HG03354 (cell line): ENCODE results near the gene CGB1.
"Not testable (repeated sequence)": the region's sequence is repeated elsewhere in the genome, so short reads cannot be mapped to it uniquely, and the experiment has no call there.

Source experiments
- ATAC-seq: cut with Tn5 transposase; IDR thresholded peaks from one replicate; pipeline ENCODE4 v1.9.1; 2021; ENCODE audit warnings: mild to moderate bottlenecking; ENCODE audit not compliant: unreplicated experiment, poor library complexity, severe bottlenecking

Gene CGB1

DNA sequence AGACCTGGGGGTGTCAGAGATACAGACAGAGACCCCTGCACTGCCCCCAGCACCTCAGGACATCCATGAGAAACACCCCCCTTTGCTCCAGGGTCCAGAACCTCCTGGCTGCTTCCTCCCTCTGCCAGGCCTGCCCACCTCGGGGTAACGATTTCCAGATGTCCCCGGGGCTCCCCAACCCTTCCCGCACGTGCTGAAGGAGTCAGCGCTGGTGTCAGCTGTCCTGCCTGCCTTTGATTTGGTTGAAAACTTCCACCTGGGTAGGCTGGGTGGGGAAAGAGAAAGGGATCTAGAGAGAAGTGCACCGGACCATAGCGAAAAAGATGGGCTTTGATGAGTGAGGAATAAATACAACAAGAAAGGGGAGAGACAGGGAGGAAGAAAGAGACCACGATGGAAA, 22.4 kb upstream of the CGB1 start:
- ATAC-seq = no peak

DNA sequence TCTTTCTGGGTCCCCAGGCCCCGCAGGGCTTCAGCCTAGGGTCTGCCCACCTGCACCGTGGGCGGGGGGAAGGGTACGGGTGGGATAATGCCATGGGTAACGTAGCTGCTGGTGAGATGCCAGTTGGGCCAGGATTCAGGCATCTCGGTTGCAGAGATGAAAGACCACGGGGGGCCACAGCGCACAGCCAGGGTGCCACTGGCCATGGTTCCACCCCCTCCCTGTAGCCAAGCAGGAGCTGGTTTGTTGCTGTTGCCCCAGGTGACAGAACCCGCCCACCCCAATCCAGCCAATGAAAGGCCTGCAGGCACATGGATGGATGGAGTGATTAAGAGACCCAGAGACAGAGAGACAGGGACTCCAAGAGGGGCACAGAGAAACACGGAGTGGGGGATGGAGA, 21.9 kb upstream of the CGB1 start:
- ATAC-seq = no peak

DNA sequence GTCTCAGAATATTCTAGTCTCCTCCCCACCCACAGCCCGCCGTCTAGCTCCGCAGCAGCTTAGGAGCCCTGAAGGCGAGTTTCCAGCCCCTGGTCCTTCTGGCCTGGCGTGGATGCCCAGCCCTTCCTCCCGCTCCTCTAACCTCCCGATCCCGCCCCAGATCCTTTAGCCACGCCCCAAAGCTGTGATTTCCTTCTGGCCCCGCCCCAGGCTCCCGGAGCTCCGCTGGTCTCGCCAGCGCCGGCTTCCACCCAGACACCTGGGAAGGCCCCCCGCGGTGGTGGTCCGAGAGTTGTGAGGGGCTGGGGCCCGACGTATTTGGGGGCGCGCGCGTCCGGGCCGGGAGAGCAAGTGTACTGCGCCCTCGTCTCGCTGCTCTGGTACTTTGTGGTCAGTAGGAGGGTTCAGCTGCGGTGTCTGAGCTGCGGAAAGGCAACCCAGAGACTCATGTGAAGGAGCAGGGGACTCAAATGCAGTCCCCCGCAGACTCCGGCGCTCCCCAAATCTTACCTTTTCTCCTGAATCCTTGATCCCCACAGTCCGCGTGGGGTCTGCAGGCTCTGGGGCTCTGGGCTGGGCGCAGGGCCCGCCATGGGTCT, 21.0 kb upstream of the CGB1 start, which contains the start of gene CGB7:
Gene CGB7, minus strand, starts transcription at position 114 of the 599 bp plus-strand sequence. CDS start 2,374 bp downstream, outside the sequence.
- no peak for ATAC-seq

DNA sequence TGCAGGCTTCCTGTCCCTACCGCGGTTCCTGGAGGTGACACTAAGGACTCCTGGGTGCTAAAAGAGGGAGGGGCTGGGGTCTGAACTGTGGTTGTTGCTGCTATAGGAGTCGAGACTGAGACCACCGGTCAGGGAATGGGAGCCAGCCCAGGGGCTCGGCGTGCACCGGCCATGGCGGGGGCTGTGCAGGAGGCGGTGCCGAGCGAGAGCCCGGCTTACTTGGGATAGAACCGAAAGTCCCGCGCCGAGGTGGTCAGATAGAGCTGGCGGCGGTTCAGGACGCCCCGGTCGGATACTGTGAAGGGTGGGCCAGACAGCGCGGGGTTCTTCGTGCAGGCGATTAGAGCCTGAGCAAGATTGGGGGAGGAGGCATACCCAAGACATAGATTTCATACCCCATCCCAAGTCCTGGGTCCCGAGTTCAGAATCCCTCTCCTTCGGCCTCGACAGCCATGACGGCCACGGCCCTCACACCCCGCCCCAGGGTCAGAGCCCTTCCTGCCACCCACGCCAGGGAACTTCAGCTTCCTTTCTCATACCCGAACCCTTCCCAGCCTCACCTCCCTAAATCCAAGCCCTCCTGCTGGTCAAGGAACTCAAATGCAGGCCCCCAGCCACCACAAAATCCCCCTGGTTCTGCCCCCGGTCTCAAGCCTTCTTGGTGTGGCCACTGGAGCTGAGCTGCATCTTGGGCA, 20.4 kb upstream of the CGB1 start:
- ATAC-seq = not testable (repeated sequence)

DNA sequence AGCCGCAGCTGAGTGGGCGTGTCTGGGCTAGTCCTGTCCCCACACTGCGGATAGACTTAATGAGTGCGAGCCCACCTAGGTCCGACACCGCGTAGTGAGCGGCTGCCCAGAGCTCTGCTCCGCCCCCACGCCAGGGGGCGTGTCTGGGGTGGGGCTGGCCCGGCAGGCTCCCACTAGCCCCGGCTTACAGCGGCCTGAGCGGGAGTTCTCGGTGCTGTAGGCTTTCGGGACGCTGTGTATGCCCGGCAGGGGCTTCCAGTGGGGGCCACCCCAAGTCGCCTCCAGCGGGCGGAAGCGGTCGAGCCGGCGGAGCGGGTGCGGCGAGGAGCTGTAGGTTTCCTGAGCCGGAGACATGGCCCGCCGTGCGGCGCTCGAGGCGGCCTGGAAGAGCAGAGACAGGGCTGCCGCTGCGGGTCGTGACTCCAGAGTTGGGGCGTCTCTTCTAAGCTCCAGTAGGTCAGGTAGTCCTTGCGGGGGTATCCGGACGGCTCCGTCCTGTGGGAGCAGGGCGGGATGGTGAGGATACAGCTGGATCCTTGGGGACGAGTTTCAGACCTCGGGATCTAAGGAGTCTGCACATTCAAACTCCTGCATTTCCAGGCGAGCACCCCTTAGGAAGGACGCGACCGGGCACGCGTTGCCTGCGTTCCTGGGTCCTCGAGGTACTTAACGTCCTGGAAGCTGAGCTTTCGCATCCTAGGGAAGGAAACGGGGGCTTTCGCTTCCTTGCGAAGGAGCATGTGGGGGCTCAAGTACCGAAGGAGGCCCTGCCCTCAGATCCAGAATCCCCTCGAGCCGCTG, 19.6 kb upstream of the CGB1 start:
- ATAC-seq = no peak

DNA sequence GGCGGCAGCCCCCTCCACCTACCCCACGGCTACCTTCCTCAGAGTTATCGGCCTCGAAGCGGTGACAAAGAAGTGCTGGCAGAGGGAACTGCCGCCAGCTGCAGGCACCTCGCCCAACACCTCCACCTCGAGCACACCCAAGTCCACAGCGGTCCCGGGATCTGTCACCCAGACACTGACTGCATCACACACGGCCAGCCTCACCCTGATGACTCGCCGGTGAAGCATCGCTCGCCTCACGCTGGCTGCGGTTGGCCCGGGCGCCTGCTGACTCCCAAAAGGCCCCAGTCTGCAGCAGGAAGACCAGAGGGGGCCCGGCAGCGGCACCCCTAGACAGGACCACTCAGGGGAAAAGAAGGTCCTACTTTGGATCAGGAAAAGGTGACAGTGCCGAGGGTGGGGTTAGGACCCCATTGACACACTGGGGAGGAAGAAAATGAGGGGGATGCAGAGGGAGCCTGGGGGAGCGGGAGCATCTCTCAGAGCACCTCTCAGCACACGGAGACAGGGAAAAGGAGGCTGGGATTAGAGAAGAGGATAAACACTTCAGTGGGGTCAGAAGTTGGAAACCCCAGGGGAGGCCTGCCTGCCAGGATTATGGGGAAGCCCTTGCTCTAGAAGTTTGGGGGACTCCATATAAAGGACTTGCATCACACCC, 13.8 kb upstream of the CGB1 start:
- ATAC-seq = not testable (repeated sequence)

DNA sequence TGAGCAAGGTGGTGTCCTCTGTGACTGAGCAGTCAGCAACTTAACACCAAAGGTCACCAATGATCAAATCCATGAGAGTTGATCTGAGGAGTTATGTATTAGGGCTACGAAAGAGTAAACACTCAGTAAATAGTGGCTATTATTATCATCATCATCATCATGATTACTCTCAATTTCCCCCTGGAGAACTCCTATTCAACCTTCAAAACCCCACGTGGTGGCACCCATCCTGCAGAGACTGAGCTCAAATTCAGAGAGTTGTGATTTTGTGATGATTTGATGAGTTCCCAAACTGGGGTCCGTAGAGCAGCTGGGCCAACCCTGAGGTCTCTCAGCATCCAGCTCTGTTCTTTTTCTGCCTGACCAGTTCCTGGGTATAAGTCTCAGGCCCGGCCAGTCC, 13.1 kb upstream of the CGB1 start:
- ATAC-seq = not testable (repeated sequence)

DNA sequence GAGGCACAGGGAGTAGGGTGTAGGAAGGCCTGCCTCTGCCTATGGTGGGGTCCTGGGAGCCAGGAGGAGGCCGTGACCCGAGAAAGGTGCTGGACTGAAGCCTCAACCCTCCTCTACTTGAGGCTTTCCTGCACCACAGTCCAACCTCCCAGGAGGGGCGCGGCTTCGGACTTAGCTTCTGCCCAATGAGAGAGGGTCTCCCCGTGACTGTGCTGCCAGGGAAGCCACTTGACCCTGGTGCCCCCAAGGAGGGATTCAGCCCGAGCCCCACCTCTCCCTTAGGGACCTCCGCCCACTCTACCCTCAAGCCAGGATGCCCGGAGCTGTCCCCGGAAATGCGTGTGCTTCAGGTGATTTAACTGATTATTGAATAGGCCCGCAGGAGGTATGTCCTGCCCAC, 12.3 kb upstream of the CGB1 start, which contains the start of gene CGB8:
Gene CGB8, minus strand, starts transcription at position 101 of the 400 bp plus-strand sequence. CDS start 372 bp downstream, outside the sequence.
- not testable (repeated sequence) for ATAC-seq

DNA sequence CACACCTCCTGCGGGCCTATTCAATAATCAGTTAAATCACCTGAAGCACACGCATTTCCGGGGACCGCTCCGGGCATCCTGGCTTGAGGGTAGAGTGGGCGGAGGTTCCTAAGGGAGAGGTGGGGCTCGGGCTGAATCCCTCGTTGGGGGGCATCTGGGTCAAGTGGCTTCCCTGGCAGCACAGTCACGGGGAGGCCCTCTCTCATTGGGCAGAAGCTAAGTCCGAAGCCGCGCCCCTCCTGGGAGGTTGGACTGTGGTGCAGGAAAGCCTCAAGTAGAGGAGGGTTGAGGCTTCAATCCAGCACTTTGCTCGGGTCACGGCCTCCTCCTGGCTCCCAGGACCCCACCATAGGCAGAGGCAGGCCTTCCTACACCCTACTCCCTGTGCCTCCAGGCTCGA, 6.9 kb upstream of the CGB1 start, which contains the start of gene CGB5:
Gene CGB5, plus strand, starts transcription at position 301 of the 400 bp plus-strand sequence. CDS start 362 bp downstream, outside the sequence.
- ATAC-seq = not testable (repeated sequence)

DNA sequence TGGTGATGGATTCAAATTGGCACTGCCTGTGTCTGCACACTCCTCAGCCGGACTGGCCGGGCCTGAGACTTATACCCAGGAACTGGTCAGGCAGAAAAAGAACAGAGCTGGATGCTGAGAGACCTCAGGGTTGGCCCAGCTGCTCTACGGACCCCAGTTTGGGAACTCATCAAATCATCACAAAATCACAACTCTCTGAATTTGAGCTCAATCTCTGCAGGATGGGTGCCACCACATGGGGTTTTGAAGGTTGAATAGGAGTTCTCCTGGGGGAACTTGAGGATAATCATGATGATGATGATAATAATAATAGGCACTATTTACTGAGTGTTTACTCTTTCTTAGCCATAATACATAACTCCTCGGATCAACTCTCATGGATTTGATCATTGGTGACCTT, 6.0 kb upstream of the CGB1 start:
- not testable (repeated sequence) for ATAC-seq

DNA sequence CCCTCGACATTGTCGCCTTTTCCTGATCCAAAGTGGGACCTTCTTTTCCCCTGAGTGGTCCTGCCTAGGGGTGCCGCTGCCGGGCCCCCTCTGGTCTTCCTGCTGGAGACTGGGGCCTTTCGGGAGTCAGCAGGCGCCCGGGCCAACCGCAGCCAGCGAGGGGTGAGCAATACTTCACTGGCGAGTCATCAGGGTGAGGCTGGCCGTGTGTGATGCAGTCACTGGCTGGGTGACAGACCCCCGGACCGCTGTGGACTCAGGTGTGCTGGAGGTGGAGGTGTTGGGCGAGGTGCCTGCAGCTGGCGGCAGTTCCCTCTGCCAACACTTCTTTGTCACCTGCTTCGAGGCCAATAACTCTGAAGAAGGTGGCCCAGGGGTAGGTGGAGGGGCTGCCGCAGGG, 5.5 kb upstream of the CGB1 start:
- no peak for ATAC-seq

DNA sequence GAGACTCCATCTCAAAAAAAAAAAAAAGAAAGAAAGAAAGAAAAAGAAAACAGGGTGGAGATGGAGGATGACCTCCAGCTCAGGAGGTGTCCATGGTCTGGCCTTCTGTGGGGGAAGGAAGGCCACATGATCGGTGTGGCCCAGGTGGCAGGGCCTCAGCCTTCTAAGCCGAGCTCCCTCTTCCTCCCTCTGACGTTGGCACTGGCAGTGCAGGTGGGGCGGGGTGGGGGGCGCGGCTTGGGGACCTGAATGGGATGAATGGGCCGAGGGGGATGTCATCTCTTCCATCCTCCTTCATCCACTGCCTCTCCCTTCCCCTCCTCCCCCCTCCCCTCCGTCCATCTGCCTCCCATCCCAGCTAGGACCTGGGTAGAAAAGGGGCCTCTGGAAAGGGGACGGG, 3.0 kb upstream of the CGB1 start:
- ATAC-seq = not testable (repeated sequence)

DNA sequence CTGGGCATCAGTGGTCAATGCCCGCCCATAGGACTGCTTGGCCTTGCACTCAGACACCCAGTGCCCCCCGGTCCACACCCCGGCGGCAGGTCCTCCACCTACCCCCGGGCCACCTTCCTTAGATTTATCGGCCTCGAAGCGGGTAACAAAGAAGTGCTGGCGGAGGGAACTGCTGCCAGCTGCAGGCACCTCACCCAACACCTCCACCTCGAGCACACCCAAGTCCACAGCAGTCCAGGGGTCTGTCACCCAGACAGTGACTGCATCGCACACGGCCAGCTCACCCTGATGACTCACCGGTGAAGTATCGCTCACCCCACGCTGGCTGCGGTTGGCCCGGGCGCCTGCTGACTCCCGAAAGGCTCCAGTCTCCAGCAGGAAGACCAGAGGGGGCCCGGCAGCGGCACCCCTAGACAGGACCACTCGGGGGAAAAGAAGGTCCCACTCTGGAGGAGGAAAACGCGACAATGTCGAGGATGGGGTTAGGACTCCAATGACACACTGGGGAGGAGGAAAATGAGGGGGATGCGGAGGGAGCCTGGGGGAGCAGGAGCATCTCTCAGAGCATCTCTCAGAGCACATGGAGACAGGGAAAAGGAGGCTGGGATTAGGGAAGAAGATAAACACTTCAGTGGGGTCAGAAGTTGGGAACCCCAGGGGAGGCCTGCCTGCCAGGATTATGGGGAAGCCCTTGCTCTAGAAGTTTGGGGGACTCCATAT, 2.0 kb upstream of the CGB1 start:
- not testable (repeated sequence) for ATAC-seq

DNA sequence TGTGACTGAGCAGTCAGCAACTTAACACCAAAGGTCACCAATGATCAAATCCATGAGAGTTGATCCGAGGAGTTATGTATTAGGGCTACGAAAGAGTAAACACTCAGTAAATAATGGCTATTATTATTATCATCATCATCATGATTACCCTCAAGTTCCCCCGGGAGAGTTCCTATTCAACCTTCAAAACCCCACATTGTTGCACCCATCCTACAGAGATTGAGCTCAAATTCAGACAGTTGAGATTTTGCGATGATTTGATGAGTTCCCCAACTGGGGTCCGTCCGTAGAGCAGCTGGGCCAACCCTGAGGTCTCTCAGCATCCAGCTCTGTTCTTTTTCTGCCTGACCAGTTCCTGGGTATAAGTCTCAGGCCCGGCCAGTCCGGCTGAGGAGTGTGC, 1.4 kb upstream of the CGB1 start:
- ATAC-seq = not testable (repeated sequence)

DNA sequence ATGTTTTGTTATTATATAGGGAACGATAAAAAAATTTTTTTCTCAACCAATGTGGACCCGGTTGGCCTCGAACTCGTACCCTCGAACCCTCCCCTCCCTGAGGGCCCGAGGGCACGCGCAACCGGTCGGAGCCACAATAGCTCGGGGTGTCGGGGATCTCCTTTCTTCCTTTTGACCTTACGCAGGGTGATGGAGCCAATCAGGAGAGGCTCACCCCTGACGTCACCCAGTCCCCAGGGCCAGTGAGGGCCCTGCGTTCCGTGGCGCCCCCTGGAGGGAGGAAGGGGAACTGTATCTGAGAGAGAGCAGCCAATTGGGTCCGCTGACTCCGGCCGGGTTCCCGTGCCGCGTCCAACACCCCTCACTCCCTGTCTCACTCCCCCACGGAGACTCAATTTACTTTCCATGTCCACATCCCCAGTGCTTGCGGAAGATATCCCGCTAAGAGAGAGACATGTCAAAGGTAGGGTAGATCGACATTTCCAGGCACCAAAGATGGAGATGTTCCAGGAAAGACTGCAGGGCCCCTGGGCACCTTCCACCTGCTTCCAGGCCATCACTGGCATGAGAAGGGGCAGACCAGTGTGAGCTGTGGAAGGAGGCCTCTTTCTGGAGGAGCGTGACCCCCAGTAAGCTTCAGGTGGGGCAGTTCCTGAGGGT, 4.9 kb downstream of the CGB1 start, which contains the start of gene CGB2:
Gene CGB2, plus strand, starts transcription at position 249 of the 660 bp plus-strand sequence. Its CDS starts 206 bp downstream, at position 455.
- not testable (repeated sequence) for ATAC-seq

DNA sequence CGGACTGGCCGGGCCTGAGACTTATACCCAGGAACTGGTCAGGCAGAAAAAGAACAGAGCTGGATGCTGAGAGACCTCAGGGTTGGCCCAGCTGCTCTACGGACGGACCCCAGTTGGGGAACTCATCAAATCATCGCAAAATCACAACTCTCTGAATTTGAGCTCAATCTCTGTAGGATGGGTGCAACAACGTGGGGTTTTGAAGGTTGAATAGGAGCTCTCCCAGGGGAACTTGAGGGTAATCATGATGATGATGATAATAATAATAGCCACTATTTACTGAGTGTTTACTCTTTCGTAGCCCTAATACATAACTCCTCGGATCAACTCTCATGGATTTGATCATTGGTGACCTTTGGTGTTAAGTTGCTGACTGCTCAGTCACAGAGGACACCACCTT, 6.4 kb downstream of the CGB1 start:
- ATAC-seq = not testable (repeated sequence)

DNA sequence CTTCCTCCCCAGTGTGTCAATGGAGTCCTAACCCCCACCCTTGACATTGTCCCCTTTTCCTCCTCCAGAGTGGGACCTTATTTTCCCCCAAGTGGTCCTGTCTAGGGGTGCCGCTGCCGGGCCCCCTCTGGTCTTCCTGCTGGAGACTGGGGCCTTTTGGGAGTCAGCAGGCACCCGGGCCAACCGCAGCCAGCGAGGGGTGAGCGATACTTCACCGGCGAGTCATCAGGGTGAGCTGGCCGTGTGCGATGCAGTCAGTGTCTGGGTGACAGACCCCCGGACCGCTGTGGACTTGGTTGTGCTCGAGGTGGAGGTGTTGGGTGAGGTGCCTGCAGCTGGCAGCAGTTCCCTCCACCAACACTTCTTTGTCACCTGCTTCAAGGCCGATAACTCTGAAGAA, 6.9 kb downstream of the CGB1 start:
- not testable (repeated sequence) for ATAC-seq

DNA sequence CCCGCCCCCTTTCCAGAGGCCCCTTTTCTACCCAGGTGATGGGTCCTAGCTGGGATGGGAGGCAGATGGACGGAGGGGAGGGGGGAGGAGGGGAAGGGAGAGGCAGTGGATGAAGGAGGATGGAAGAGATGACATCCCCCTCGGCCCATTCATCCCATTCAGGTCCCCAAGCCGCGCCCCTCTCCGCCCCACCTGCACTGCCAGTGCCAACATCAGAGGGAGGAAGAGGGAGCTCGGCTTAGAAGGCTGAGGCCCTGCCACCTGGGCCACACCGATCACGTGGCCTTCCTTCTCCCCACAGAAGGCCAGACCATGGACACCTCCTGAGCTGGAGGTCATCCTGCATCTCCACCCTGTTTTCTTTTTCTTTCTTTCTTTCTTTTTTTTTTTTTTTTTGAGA, 8.0 kb downstream of the CGB1 start:
- not testable (repeated sequence) for ATAC-seq

DNA sequence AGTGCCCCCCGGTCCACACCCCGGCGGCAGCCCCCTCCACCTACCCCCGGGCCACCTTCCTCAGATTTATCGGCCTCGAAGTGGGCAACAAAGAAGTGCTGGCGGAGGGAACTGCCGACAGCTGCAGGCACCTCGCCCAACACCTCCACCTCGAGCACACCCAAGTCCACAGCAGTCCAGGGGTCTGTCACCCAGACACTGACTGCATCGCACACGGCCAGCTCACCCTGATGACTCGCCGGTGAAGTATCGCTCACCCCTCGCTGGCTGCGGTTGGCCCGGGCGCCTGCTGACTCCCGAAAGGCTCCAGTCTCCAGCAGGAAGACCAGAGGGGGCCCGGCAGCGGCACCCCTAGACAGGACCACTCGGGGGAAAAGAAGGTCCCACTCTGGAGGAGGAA, 11.1 kb downstream of the CGB1 start:
- not testable (repeated sequence) for ATAC-seq
